Effector memory CD4-positive, alpha-beta T cell (primary cell): Measurements from ENCODE around the gene CENATAC.
"Not testable (repeated sequence)": the region's sequence is repeated elsewhere in the genome, so short reads cannot be mapped to it uniquely, and the experiment has no call there.

Source experiments
- DNase-seq, 3 donors: peaks; one replicate each; pipeline ENCODE4 v3.0.0-alpha.2; 2020
- H3K27ac ChIP-seq: 2 replicates; pipeline ENCODE4 v1.7.0; 2013; ENCODE audit warnings: mild to moderate bottlenecking, low read length, moderate library complexity; ENCODE audit not compliant: insufficient read depth, poor library complexity, severe bottlenecking
- H3K27me3 ChIP-seq: replicated peaks from 2 replicates; pipeline ENCODE4 v1.7.0; 2013; ENCODE audit warnings: mild to moderate bottlenecking, low read length; ENCODE audit not compliant: insufficient read depth, control insufficient read depth, poor library complexity, severe bottlenecking
- H3K36me3 ChIP-seq: 2 replicates; pipeline ENCODE4 v1.7.0; 2013; ENCODE audit warnings: mild to moderate bottlenecking, low read length, moderate library complexity; ENCODE audit not compliant: control insufficient read depth, insufficient read depth
- H3K4me1 ChIP-seq: 2 replicates; pipeline ENCODE4 v1.7.0; 2013; ENCODE audit warnings: low read length, mild to moderate bottlenecking; ENCODE audit not compliant: control insufficient read depth, insufficient read depth, poor library complexity, severe bottlenecking
- H3K4me3 ChIP-seq: 2 replicates; pipeline ENCODE4 v1.7.0; 2013; ENCODE audit warnings: low read length, low read depth, mild to moderate bottlenecking; ENCODE audit not compliant: insufficient read depth, poor library complexity, severe bottlenecking
- H3K9me3 ChIP-seq: 2 replicates; pipeline ENCODE4 v1.7.0; 2013; ENCODE audit warnings: mild to moderate bottlenecking, low read length, moderate library complexity; ENCODE audit not compliant: control insufficient read depth

Gene CENATAC

DNA sequence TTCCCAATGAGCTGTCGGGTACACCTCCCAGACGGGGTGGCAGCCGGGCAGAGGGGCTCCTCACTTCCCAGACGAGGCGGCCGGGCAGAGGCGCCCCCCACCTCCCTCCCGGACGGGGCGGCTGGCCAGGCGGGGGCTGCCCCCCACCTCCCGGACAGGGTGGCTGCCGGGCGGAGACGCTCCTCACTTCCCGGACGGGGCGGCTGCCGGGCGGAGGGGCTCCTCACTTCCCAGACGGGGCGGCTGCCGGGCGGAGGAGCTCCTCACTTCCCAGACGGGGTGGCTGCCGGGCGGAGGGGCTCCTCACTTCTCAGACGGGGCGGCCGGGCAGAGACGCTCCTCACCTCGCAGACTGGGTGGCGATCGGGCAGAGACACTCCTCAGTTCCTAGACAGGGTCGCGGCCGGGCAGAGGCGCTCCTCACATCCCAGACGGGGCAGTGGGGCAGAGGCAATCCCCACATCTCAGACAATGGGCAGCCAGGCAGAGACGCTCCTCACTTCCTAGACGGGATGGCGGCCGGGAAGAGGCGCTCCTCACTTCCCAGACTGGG lies 6.4 kb upstream of the CENATAC start:
- not testable (repeated sequence) for H3K4me3 ChIP-seq, H3K36me3 ChIP-seq, H3K9me3 ChIP-seq, H3K4me1 ChIP-seq, H3K27me3 ChIP-seq, H3K27ac ChIP-seq, DNase-seq

DNA sequence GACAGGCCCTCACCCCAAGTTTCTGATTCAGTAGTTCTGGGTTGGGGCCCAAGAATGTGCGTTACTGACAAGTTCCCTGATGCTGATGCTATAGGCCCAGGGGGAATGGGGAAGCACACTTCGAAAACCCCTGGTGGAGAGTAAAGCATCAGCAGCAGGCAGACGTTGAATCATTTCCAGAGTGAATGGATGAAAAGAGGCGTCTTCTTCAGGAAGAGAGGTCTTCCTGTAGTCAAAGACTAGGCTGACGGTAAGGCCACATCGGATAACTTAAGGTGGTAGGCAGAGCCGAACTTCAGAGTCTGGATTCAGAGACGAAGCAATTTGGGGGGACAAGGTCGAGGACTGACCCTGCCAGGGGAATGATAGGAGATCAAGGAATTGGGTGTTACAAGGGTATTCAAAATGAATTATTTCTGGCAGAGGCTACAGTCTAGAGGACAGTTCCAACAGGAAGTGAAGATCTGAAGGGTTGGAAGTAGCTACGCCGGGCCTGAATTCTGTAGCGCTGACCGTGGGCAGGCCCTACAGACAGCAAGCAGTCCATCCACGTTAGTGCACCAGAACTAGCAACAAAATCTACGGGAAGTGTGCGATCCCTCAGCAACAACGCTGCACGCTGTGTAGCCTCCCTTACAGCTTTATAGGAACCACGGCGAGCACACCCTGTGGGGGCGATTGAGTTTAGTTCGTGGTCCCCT lies 862 bp upstream of the CENATAC start:
- peak overlapping the region; percentile 78 for H3K4me3 ChIP-seq
- H3K9me3 ChIP-seq, result no peaks in the 10 kb centered on the region
- H3K27ac ChIP-seq, result peak overlapping the region; percentile 85
- H3K27me3 ChIP-seq, result no peaks in the 10 kb centered on the region
- peaks cover 17% of the 10 kb centered on the region for H3K4me1 ChIP-seq
- peaks cover 20% of the 10 kb centered on the region for H3K36me3 ChIP-seq
- peak in 2 of 3 donors; percentile 13 to 30 for DNase-seq

DNA sequence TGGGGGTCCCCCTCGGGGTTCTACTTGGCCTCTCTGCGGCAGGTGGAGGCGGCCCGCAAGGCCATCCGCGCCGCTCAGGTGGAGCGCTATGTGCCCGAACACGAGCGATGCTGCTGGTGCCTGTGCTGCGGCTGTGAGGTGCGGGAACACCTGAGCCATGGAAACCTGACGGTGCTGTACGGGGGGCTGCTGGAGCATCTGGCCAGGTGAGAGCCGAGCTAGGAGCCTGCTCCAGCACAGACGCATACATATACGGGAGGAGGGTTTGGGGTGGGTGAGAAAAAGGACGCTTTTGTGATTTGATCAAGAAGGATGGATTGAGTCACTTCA lies 415 bp downstream of the CENATAC start:
- Histone ChIP-seq H3K27ac (peak overlapping the region; percentile 85), H3K27me3 (no peaks in the 10 kb centered on the region), H3K36me3 (peaks cover 25% of the 10 kb centered on the region), H3K4me3 (peak overlapping the region; percentile 78), H3K4me1 (peaks cover 17% of the 10 kb centered on the region), H3K9me3 (no peaks in the 10 kb centered on the region)
- no peak for DNase-seq

DNA sequence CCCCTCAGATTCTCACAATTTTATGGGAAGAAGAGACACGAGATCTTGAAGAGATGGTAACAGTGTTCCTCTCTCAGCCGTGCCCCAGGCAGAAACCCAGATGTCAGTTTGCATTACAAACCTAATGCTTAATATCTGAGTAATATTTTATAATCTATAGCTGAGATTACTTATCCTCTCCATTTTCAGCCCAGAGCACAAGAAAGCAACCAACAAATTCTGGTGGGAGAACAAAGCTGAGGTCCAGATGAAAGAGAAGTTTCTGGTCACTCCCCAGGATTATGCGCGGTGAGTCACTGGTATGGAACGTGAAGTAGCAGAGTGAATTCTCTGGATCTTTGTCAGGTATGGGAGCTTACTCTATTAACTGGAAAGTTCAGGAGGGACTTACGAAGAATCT lies 884 bp downstream of the CENATAC start:
- Histone ChIP-seq H3K9me3 (no peaks in the 10 kb centered on the region), H3K4me3 (peak overlapping the region; percentile 78), H3K27ac (peak overlapping the region; percentile 85), H3K27me3 (no peaks in the 10 kb centered on the region), H3K4me1 (peaks cover 17% of the 10 kb centered on the region), H3K36me3 (peaks cover 25% of the 10 kb centered on the region)
- DNase-seq, result no peak

DNA sequence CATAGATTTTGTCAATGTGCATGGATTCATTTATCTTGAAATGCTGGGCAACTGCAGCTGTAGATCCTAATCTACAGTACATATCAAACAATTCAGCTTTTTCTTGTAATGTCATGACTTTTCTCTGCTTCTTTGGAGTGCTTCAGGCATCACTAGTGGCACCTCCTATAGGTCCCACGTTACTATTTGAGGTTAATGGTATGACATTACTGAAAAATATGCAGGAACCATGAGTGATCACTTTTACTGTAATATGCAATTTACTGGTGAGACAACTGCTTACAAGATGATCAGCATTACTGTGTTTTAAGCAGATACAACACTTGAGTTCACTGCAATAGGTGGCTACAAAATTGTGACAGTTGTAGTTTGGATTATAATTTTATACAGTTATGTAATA lies 3.0 kb downstream of the CENATAC start:
- Histone ChIP-seq H3K4me1 (peaks cover 17% of the 10 kb centered on the region), H3K36me3 (peaks cover 29% of the 10 kb centered on the region), H3K9me3 (no peaks in the 10 kb centered on the region), H3K27me3 (no peaks in the 10 kb centered on the region), H3K4me3 (no peak overlapping the region), H3K27ac (no peak overlapping the region)
- DNase-seq, result no peak

DNA sequence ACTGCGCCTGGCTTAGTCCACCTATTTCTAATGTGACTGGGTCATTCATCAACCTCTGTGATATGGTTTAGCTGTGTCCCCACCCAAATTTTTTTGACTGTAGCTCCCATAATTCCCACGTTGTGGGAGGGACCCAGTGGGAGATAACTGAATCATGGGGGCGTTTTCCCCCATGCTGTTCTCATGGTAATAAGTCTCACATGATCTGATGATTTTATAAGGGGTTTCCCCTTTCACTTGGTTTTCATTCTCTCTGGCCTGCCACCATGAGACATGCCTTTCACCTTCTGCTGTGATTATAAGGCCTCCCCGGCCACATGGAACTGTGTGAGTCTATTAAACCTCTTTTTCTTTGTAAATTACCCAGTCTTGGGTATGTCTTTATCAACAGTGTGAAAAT lies 8.7 kb downstream of the CENATAC start:
- Histone ChIP-seq H3K4me1 (no peaks in the 10 kb centered on the region), H3K4me3 (no peak overlapping the region), H3K36me3 (peaks cover 40% of the 10 kb centered on the region), H3K9me3 (no peaks in the 10 kb centered on the region), H3K27me3 (no peaks in the 10 kb centered on the region), H3K27ac (no peak overlapping the region)
- no peak for DNase-seq

DNA sequence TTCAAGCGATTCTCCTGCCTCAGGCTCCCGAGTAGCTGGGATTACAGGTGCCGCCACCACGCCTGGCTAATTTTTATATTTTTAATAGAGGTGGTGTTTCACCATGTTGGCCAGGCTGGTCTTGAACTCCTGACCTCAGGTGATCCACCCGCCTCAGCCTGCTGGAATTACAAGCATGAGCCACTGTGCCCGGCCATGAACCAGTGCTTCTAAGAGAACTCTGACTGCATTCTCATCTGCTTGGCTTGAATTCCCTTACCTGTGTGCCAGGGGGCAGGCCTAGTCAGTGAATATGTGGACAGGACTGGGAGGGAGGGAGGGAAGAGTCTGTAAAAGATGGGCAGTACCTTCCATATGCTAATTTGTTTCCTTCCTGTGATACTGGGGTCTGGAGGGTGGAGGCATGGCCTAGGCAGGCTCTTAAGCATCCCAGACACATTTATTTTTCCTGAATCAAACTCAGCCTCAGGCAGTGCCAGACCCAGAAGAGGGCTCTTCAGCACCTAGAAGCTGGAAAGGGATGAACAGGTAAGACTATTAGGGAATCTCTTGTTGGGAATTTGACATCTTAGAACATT lies 13.6 kb downstream of the CENATAC start:
- no peak for DNase-seq
- Histone ChIP-seq H3K36me3 (peaks cover 67% of the 10 kb centered on the region), H3K4me3 (no peak overlapping the region), H3K9me3 (no peaks in the 10 kb centered on the region), H3K27ac (no peak overlapping the region), H3K4me1 (peaks cover 2% of the 10 kb centered on the region), H3K27me3 (no peaks in the 10 kb centered on the region)

DNA sequence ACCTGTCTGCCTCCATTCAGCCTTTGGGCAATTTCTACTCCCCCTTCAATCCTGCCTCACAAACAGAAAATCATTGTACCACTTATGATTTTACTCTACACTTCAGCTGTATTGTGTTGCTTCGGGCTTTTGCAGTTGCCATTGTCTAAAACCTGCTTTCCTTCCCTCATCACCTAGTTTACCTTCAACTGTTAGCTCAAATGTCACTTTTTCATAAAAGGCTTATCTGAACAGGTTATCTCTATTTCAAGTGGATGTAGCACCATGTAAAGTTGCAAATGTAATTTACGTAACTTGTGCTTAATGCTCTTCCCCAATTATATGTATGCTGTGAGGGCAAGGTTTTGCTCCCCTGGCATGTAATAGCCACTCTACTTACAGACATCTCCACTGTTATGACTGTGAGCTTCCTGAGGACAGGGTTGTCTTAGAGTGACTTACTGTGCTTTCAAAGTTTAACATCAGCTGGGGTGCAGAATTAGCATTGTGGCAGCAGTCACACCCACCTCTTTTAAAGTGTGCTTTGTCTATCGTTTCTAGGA lies 14.8 kb downstream of the CENATAC start:
- Histone ChIP-seq H3K36me3 (peaks cover 61% of the 10 kb centered on the region), H3K4me3 (no peak overlapping the region), H3K27ac (no peak overlapping the region), H3K9me3 (no peaks in the 10 kb centered on the region), H3K27me3 (no peaks in the 10 kb centered on the region), H3K4me1 (peaks cover 8% of the 10 kb centered on the region)
- DNase-seq, result no peak

DNA sequence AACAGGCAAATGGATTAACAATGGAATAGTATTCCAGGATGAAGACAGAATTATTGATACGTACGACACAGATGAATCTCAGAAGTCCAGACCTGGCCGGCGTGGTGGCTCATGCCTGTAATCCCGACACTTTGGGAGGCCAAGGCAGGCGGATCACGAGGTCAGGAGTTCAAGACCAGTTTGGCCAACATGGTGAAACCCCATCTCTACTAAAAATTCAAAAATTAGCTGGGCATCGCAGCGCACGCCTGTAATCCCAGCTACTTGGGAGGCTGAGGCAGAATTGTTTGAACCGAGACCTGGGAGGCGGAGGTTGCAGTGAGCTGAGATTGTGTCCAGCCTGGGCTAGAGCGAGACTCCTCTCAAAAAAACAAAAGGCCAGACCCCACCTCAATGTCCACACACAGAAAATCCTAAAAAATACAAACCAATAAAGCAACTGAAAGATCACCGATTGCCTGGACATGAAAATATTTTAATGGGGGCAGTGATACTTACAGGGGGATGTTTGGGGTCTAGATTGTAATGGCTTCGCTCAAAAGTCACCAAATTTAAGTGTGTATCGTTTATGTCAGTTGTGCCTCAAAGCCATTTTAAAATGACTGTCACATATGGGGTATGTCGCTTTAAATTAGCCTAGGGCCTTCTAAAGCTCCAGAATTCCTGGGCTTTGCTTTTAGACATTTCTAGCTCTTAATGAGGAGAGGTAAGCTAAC lies 16.4 kb downstream of the CENATAC start:
- Histone ChIP-seq H3K27me3 (no peaks in the 10 kb centered on the region), H3K27ac (no peak overlapping the region), H3K4me1 (peaks cover 8% of the 10 kb centered on the region), H3K9me3 (no peaks in the 10 kb centered on the region), H3K4me3 (no peak overlapping the region), H3K36me3 (peaks cover 53% of the 10 kb centered on the region)
- DNase-seq, result no peak
